ENCODE results near the gene DTX1.

DTX1 gene

DNA sequence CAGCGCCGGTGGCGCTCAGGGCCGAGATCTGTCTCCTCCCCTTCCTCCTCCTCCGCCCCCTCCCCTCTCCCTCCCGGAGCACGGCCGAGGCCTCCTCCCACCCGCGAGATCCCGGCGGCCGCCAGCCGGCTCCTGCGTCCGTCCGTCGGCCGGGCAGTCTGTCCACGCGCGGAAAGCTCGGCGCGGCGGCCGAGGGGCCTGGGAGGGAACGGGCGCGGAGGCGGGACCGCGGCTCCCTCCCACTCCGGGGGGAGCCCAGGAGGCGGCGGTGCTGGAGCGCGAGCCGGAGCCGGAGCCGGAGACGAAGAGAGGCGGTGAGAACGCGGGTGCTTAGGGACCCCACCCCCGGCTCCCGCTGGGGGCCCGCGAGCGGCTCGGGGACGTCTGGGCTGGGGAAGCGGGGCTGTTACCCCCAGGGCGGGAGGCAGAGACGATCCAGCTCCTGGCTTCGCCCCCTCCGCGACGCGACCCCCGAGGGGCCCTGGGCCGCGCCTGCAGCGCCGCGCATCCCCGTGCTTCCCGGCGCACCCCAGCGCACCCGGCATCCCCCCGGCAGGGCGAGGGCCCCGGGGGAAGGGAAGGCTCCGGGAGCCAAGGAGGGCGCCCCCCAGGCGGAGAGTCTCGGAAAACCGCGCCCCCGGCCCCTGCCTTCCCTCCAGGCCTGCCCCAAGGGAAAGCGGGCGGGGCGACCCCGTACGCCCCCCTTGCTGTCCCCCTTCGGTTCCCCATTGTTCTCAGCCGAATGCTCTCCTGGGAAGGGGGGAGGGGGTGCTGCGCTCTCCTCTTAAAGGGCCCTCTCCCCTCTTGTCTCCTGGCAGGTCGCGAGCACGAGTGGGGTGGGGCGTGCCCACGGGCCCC lies at the start of gene DTX1:
TSS of gene DTX1 (plus strand) at position 100 of the 858 bp plus-strand sequence. CDS start 1,463 bp downstream, outside the sequence.
- ChIA-PET CTCF (interaction anchor here (0.5 kb wide), 1 partner anchor 127 kb away, joined by 3 read pairs; no protein-coding TSS in a partner anchor), POLR2A (no interaction called here)
- no peak for DNase-seq (ENCODE audit: extremely low spot score)
- no peak for TF ChIP-seq FOXK2 (IDR thresholded peaks at IDR 0.05)
- TF ChIP-seq FOXA1 (IDR thresholded peaks at IDR 0.05): no peak
- TF ChIP-seq NFRKB (IDR thresholded peaks at IDR 0.05): no peak
- TF ChIP-seq L3MBTL2 (conservative IDR thresholded peaks at IDR 0.05): no peak
- TF ChIP-seq FOXM1 (IDR thresholded peaks at IDR 0.05; ENCODE audit: borderline replicate concordance): no peak
- TF ChIP-seq TARDBP (IDR thresholded peaks at IDR 0.05): no peak
- TF ChIP-seq CTBP1 (IDR thresholded peaks at IDR 0.05; ENCODE audit: borderline replicate concordance): no peak
- no peak for TF ChIP-seq SUZ12 (IDR thresholded peaks at IDR 0.05)
- TF ChIP-seq, protein P1, sequence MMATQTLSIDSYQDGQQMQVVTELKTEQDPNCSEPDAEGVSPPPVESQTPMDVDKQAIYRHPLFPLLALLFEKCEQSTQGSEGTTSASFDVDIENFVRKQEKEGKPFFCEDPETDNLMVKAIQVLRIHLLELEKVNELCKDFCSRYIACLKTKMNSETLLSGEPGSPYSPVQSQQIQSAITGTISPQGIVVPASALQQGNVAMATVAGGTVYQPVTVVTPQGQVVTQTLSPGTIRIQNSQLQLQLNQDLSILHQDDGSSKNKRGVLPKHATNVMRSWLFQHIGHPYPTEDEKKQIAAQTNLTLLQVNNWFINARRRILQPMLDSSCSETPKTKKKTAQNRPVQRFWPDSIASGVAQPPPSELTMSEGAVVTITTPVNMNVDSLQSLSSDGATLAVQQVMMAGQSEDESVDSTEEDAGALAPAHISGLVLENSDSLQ (IDR thresholded peaks at IDR 0.05): no peak
- TF ChIP-seq HDGF (IDR thresholded peaks at IDR 0.05; ENCODE audit: borderline replicate concordance): no peak
- no peak for TF ChIP-seq ZNF384 (IDR thresholded peaks at IDR 0.05)
- no peak for TF ChIP-seq ELF4 (IDR thresholded peaks at IDR 0.05)

DNA sequence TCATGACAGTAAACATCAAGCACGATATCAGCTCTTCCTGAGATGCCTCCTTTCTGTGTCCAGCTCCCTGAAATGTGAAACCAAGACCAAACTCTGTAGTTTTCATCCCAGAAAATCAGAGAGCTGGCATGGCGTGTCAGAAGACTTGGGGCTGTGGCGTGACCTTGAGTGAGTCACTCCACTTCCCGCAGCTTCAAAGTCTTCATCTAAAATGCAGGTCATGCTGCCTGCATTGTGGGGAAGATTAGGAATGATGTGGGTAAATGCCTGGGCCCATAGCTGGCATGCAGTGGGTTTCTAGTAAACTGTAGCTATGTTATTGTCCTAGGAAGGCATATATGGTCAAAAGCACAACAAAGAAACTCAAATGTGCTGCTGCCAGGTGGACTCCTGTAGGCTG lies 49.4 kb upstream of the DTX1 start:
- ChIA-PET POLR2A (no interaction called here), CTCF (interaction anchor here (0.8 to 2.2 kb wide), 3 partner anchors 14 to 91 kb away, joined by 3 to 11 read pairs (median 3); no protein-coding TSS in a partner anchor)
- no peak for DNase-seq (ENCODE audit: extremely low spot score)
- TF ChIP-seq CTBP1 (IDR thresholded peaks at IDR 0.05; ENCODE audit: borderline replicate concordance) (no peak), NFRKB (IDR thresholded peaks at IDR 0.05) (no peak), LEF1 (IDR thresholded peaks at IDR 0.05; ENCODE audit: borderline replicate concordance) (no peak), TARDBP (IDR thresholded peaks at IDR 0.05) (no peak), ELF4 (IDR thresholded peaks at IDR 0.05) (no peak), FOXK2 (IDR thresholded peaks at IDR 0.05) (no peak), SP1 (IDR thresholded peaks at IDR 0.05) (no peak), HDGF (IDR thresholded peaks at IDR 0.05; ENCODE audit: borderline replicate concordance) (no peak), ZNF384 (IDR thresholded peaks at IDR 0.05) (no peak), SUZ12 (IDR thresholded peaks at IDR 0.05) (no peak), FOXM1 (IDR thresholded peaks at IDR 0.05; ENCODE audit: borderline replicate concordance) (no peak), BHLHE40 (IDR thresholded peaks at IDR 0.05; ENCODE audit: borderline replicate concordance) (no peak), FOXA1 (IDR thresholded peaks at IDR 0.05) (no peak), L3MBTL2 (conservative IDR thresholded peaks at IDR 0.05) (no peak), ARNT (IDR thresholded peaks at IDR 0.05) (no peak)
- TF ChIP-seq, protein P1 (IDR thresholded peaks at IDR 0.05): no peak

DNA sequence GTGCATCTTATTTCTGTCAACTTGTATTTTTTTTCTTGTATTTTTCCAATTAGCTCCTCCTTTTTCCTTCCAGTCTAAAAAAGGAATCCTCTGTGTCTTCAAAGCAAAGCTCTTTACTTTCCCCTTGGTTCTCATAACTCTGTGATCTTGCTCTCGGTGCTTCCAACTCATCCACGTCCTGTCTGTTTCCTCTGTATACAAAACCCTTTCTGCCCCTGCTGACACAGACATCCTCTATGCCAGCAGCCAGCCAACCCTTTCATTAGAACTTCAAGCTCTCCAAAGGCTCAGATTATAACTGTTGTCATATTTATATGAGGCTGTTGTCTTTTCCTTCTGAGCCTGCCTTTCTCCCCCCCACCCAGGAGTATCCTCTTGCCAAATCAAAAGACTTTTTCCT lies 45.8 kb upstream of the DTX1 start:
- DNase-seq (ENCODE audit: extremely low spot score): no peak
- ChIA-PET CTCF (interaction anchor here (0.5 kb wide), 1 partner anchor 38 kb away, joined by 3 read pairs; no protein-coding TSS in a partner anchor), POLR2A (no interaction called here)
- TF ChIP-seq BHLHE40 (IDR thresholded peaks at IDR 0.05; ENCODE audit: borderline replicate concordance) (no peak), SP1 (IDR thresholded peaks at IDR 0.05) (no peak)

DNA sequence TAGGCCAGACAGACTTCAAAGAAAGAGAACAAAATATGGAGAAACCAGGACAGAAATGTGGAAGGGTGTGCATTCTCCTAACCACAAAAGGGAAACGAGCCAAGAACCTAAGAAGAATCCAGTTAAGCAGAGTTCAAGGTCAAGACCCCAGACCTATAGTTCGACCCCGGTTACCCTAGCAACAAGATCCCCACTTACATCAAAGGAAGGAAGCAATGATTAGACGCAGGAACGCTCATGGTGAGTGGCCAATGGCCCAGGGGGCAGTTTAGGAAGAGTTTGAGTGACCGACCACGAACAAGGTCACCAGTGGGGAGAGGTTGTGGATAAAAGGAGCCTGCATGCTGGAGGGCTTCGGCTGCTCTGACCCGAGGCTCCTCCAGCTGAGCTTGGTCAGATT lies 42.0 kb upstream of the DTX1 start:
- ChIA-PET POLR2A (no interaction called here), CTCF (no interaction called here)
- TF ChIP-seq TARDBP (IDR thresholded peaks at IDR 0.05) (no peak), LEF1 (IDR thresholded peaks at IDR 0.05; ENCODE audit: borderline replicate concordance) (no peak)
- no peak for DNase-seq (ENCODE audit: extremely low spot score)

DNA sequence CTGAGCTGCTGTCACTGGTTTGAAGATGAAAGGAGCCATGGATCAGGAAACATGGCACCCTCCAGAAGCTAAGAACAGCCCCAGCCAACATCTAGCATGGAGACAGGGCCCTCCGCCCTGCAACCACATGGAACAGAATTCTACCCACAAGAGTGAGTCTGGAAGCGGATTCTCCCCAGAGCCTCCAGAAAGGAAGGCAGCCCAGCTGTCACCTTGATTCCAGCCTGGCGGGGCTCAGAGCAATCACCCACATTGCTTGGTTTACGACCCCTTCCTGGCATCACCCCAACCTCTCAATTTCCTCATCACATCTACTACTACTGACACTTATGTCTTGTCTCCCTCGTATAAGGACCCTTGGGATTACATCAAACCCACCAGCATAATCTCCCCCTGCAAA lies 39.7 kb upstream of the DTX1 start:
- ChIA-PET POLR2A (no interaction called here), CTCF (no interaction called here)
- no peak for DNase-seq (ENCODE audit: extremely low spot score)
- TF ChIP-seq CTBP1 (IDR thresholded peaks at IDR 0.05; ENCODE audit: borderline replicate concordance) (no peak), SP1 (IDR thresholded peaks at IDR 0.05) (no peak), LEF1 (IDR thresholded peaks at IDR 0.05; ENCODE audit: borderline replicate concordance) (no peak), ELF4 (IDR thresholded peaks at IDR 0.05) (no peak), BHLHE40 (IDR thresholded peaks at IDR 0.05; ENCODE audit: borderline replicate concordance) (no peak)

DNA sequence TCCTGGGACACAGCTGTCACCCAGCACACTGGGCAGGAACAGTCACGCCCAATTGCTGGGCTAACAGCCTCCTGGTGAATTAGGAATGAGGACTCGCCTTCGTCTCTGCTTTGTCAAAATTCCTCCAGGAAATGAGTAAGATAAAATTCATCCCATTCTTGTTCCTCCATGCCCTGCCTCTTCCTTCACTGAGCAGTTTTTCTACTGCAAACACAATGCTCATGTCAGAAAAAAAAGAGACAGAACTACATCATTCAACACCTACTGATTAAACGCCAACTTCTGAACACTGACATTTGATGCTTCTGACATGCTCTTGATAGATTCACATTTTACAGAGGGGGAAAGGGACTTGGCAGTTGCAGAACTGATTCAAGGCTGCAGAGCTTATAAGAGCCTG lies 37.5 kb upstream of the DTX1 start:
- ChIA-PET CTCF (interaction anchor here (0.5 to 0.7 kb wide), 2 partner anchors 24 to 111 kb away, joined by 3 read pairs; no protein-coding TSS in a partner anchor), POLR2A (no interaction called here)
- TF ChIP-seq L3MBTL2 (conservative IDR thresholded peaks at IDR 0.05) (no peak), LEF1 (IDR thresholded peaks at IDR 0.05; ENCODE audit: borderline replicate concordance) (no peak), SUZ12 (IDR thresholded peaks at IDR 0.05) (no peak), NFRKB (IDR thresholded peaks at IDR 0.05) (no peak)
- DNase-seq (ENCODE audit: extremely low spot score): no peak

DNA sequence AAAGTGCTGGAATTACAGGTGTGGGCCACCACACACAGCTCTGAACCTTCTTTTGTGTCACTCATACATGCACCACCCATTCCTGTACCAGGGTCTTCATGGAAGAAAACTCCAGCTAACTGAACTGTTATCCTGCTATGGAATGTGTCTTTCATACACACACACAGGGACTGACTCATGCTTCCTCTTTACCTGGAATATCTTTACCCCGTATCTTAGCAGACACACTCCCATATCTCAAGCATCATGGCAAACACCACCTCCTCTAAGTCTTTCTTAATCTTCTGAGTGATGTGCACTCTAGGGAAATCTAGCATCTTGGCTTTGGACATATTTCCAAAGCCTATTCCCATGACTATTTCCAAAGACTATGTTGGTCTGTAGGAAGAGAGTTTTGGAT lies 35.0 kb upstream of the DTX1 start:
- no peak for DNase-seq (ENCODE audit: extremely low spot score)
- TF ChIP-seq SP1 (IDR thresholded peaks at IDR 0.05): no peak
- no peak for TF ChIP-seq FOXM1 (IDR thresholded peaks at IDR 0.05; ENCODE audit: borderline replicate concordance)
- TF ChIP-seq ELF4 (IDR thresholded peaks at IDR 0.05): no peak
- TF ChIP-seq HDGF (IDR thresholded peaks at IDR 0.05; ENCODE audit: borderline replicate concordance): no peak
- TF ChIP-seq BHLHE40 (IDR thresholded peaks at IDR 0.05; ENCODE audit: borderline replicate concordance): no peak
- TF ChIP-seq NFRKB (IDR thresholded peaks at IDR 0.05): no peak
- TF ChIP-seq FOXA1 (IDR thresholded peaks at IDR 0.05): no peak
- no peak for TF ChIP-seq SUZ12 (IDR thresholded peaks at IDR 0.05)
- TF ChIP-seq CTBP1 (IDR thresholded peaks at IDR 0.05; ENCODE audit: borderline replicate concordance): no peak
- no peak for TF ChIP-seq FOXK2 (IDR thresholded peaks at IDR 0.05)
- TF ChIP-seq ZNF384 (IDR thresholded peaks at IDR 0.05): no peak
- TF ChIP-seq ARNT (IDR thresholded peaks at IDR 0.05): no peak
- TF ChIP-seq L3MBTL2 (conservative IDR thresholded peaks at IDR 0.05): no peak
- TF ChIP-seq, protein P1 (IDR thresholded peaks at IDR 0.05): no peak
- no peak for TF ChIP-seq TARDBP (IDR thresholded peaks at IDR 0.05)
- TF ChIP-seq LEF1 (IDR thresholded peaks at IDR 0.05; ENCODE audit: borderline replicate concordance): no peak
- ChIA-PET POLR2A (no interaction called here), CTCF (interaction anchor here (2.0 kb wide), 1 partner anchor 29 kb away, joined by 5 read pairs; no protein-coding TSS in a partner anchor)
